ENCODE measurements around the gene UGT1A5.

Gene UGT1A5

GRCh38 chr2:233764264-233764663 lies 51.6 kb downstream of the UGT1A5 start:
- no peaks in the 10 kb centered on the region for H3K4me1 ChIP-seq (ENCODE audit: control insufficient read depth, insufficient read depth, low read length)
- H3K9me3 ChIP-seq (ENCODE audit: control insufficient read depth, insufficient read depth, low read length) = 0 out of 2 replicates have a peak, but pooled peaks cover 7% of the 10 kb centered on the region
- no peaks in the 10 kb centered on the region for H3K36me3 ChIP-seq (ENCODE audit: control insufficient read depth, insufficient read depth, low read length)
- H3K27ac ChIP-seq (ENCODE audit: low read depth, low read length) = no peak overlapping the region
- no peak overlapping the region for H3K9ac ChIP-seq (ENCODE audit: low read depth, low read length)
- no peaks in the 10 kb centered on the region for H3K27me3 ChIP-seq (ENCODE audit: control insufficient read depth, insufficient read depth, low read length)
- no peak overlapping the region for H3K4me3 ChIP-seq (ENCODE audit: low read depth, low read length)

DNA sequence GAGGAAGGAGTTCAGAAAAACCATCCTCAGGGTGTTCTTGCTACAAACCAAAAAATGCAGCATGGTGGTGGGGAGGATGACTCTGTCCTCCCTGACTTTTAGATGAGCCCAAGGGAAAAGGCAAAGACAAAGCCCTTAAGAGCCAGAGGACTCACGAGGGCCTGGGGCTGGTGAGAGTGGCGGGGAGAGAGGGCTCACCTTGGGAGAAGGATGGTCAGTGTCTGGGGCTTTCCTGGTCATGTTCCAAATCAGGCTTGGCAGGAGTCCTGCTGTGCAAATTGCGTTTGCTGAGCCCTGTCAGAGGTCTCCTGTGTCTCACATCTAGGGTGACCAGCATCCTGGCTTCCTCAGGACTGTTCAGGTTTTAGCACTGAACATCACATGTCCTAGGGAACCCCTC lies 52.1 kb downstream of the UGT1A5 start:
- no peak overlapping the region for H3K27ac ChIP-seq (ENCODE audit: low read depth, low read length)
- no peaks in the 10 kb centered on the region for H3K4me1 ChIP-seq (ENCODE audit: control insufficient read depth, insufficient read depth, low read length)
- H3K36me3 ChIP-seq (ENCODE audit: control insufficient read depth, insufficient read depth, low read length) = no peaks in the 10 kb centered on the region
- H3K9me3 ChIP-seq (ENCODE audit: control insufficient read depth, insufficient read depth, low read length) = 0 out of 2 replicates have a peak, but pooled peaks cover 7% of the 10 kb centered on the region
- no peak overlapping the region for H3K9ac ChIP-seq (ENCODE audit: low read depth, low read length)
- H3K4me3 ChIP-seq (ENCODE audit: low read depth, low read length) = no peak overlapping the region
- no peaks in the 10 kb centered on the region for H3K27me3 ChIP-seq (ENCODE audit: control insufficient read depth, insufficient read depth, low read length)

GRCh38 chr2:233766416-233766815 lies 53.7 kb downstream of the UGT1A5 start:
- H3K4me1 ChIP-seq (ENCODE audit: control insufficient read depth, insufficient read depth, low read length) = no peaks in the 10 kb centered on the region
- H3K36me3 ChIP-seq (ENCODE audit: control insufficient read depth, insufficient read depth, low read length) = no peaks in the 10 kb centered on the region
- H3K4me3 ChIP-seq (ENCODE audit: low read depth, low read length) = no peak overlapping the region
- H3K27ac ChIP-seq (ENCODE audit: low read depth, low read length) = no peak overlapping the region
- H3K9me3 ChIP-seq (ENCODE audit: control insufficient read depth, insufficient read depth, low read length) = no peaks in the 10 kb centered on the region
- no peak overlapping the region for H3K9ac ChIP-seq (ENCODE audit: low read depth, low read length)
- H3K27me3 ChIP-seq (ENCODE audit: control insufficient read depth, insufficient read depth, low read length) = no peaks in the 10 kb centered on the region

DNA sequence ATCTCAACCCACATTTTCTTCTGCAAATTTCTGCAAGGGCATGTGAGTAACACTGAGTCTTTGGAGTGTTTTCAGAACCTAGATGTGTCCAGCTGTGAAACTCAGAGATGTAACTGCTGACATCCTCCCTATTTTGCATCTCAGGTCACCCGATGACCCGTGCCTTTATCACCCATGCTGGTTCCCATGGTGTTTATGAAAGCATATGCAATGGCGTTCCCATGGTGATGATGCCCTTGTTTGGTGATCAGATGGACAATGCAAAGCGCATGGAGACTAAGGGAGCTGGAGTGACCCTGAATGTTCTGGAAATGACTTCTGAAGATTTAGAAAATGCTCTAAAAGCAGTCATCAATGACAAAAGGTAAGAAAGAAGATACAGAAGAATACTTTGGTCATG lies 55.4 kb downstream of the UGT1A5 start:
- Histone ChIP-seq H3K4me1 (ENCODE audit: control insufficient read depth, insufficient read depth, low read length) (no peaks in the 10 kb centered on the region), H3K9me3 (ENCODE audit: control insufficient read depth, insufficient read depth, low read length) (no peaks in the 10 kb centered on the region), H3K36me3 (ENCODE audit: control insufficient read depth, insufficient read depth, low read length) (no peaks in the 10 kb centered on the region), H3K27ac (ENCODE audit: low read depth, low read length) (no peak overlapping the region), H3K9ac (ENCODE audit: low read depth, low read length) (no peak overlapping the region), H3K27me3 (ENCODE audit: control insufficient read depth, insufficient read depth, low read length) (no peaks in the 10 kb centered on the region), H3K4me3 (ENCODE audit: low read depth, low read length) (no peak overlapping the region)

DNA sequence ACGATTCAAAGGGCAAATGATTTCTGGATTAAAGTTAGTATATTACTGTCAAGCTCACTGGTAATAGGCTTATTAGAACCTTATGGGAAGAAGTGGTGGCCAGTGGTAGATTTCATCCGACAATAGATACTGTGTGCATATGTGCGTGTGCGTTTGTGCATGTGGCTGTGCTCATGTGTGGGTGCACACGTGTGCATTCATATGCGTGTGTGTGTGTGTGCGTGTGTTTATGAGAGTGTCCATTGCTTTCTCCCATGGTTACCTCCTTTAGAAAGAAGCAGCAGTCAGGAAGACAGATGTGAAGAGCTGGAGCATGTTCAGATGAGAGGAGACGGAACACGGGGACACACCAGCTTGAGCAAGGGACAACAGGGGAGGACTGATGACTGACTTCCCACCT lies 56.6 kb downstream of the UGT1A5 start:
- Histone ChIP-seq H3K9ac (ENCODE audit: low read depth, low read length) (no peak overlapping the region), H3K36me3 (ENCODE audit: control insufficient read depth, insufficient read depth, low read length) (no peaks in the 10 kb centered on the region), H3K4me1 (ENCODE audit: control insufficient read depth, insufficient read depth, low read length) (no peaks in the 10 kb centered on the region), H3K27ac (ENCODE audit: low read depth, low read length) (no peak overlapping the region), H3K27me3 (ENCODE audit: control insufficient read depth, insufficient read depth, low read length) (no peaks in the 10 kb centered on the region), H3K4me3 (ENCODE audit: low read depth, low read length) (no peak overlapping the region), H3K9me3 (ENCODE audit: control insufficient read depth, insufficient read depth, low read length) (no peaks in the 10 kb centered on the region)

- Histone ChIP-seq H3K9me3 (ENCODE audit: control insufficient read depth, insufficient read depth, low read length) (peaks cover 13% of the 10 kb centered on the region), H3K9ac (ENCODE audit: low read depth, low read length) (no peak overlapping the region), H3K36me3 (ENCODE audit: control insufficient read depth, insufficient read depth, low read length) (no peaks in the 10 kb centered on the region), H3K27me3 (ENCODE audit: control insufficient read depth, insufficient read depth, low read length) (no peaks in the 10 kb centered on the region), H3K4me3 (ENCODE audit: low read depth, low read length) (no peak overlapping the region), H3K27ac (ENCODE audit: low read depth, low read length) (no peak overlapping the region), H3K4me1 (ENCODE audit: control insufficient read depth, insufficient read depth, low read length) (no peaks in the 10 kb centered on the region)
These were observed 59.4 kb downstream of the UGT1A5 start for GRCh38 chr2:233772153-233772552.

- Histone ChIP-seq H3K27ac (ENCODE audit: low read depth, low read length) (no peak overlapping the region), H3K9me3 (ENCODE audit: control insufficient read depth, insufficient read depth, low read length) (peaks cover 17% of the 10 kb centered on the region), H3K9ac (ENCODE audit: low read depth, low read length) (no peak overlapping the region), H3K27me3 (ENCODE audit: control insufficient read depth, insufficient read depth, low read length) (no peaks in the 10 kb centered on the region), H3K4me1 (ENCODE audit: control insufficient read depth, insufficient read depth, low read length) (no peaks in the 10 kb centered on the region), H3K36me3 (ENCODE audit: control insufficient read depth, insufficient read depth, low read length) (no peaks in the 10 kb centered on the region), H3K4me3 (ENCODE audit: low read depth, low read length) (no peak overlapping the region)
These were observed 59.9 kb downstream of the UGT1A5 start for GRCh38 chr2:233772583-233772982.

DNA sequence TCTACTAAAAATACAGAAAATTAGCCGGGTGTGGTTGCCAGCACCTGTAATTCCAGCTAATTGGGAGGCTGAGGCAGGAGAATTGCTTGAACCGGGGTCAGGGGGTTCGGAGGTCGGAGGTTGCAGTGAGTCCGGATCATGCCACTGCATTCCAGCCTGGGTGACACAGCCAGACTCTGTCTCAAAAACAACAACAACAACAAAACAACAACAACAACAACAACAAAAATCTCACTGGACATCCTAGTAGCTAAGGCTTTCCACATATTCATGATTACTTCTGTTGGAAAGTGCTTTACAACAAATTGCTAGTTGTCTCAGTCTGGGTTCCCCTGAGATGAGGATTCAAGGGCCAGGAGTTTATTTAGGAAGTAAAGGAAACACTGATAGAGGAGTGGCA lies 61.1 kb downstream of the UGT1A5 start:
- Histone ChIP-seq H3K9ac (ENCODE audit: low read depth, low read length) (no peak overlapping the region), H3K9me3 (ENCODE audit: control insufficient read depth, insufficient read depth, low read length) (peaks cover 17% of the 10 kb centered on the region), H3K27ac (ENCODE audit: low read depth, low read length) (no peak overlapping the region), H3K36me3 (ENCODE audit: control insufficient read depth, insufficient read depth, low read length) (no peaks in the 10 kb centered on the region), H3K27me3 (ENCODE audit: control insufficient read depth, insufficient read depth, low read length) (no peaks in the 10 kb centered on the region), H3K4me1 (ENCODE audit: control insufficient read depth, insufficient read depth, low read length) (no peaks in the 10 kb centered on the region), H3K4me3 (ENCODE audit: low read depth, low read length) (no peak overlapping the region)

- Histone ChIP-seq H3K27ac (ENCODE audit: low read depth, low read length) (no peak overlapping the region), H3K4me3 (ENCODE audit: low read depth, low read length) (no peak overlapping the region), H3K9ac (ENCODE audit: low read depth, low read length) (no peak overlapping the region), H3K9me3 (ENCODE audit: control insufficient read depth, insufficient read depth, low read length) (peaks cover 24% of the 10 kb centered on the region), H3K36me3 (ENCODE audit: control insufficient read depth, insufficient read depth, low read length) (no peaks in the 10 kb centered on the region), H3K27me3 (ENCODE audit: control insufficient read depth, insufficient read depth, low read length) (no peaks in the 10 kb centered on the region), H3K4me1 (ENCODE audit: control insufficient read depth, insufficient read depth, low read length) (no peaks in the 10 kb centered on the region)
These were observed 62.7 kb downstream of the UGT1A5 start for GRCh38 chr2:233775414-233775813.

DNA sequence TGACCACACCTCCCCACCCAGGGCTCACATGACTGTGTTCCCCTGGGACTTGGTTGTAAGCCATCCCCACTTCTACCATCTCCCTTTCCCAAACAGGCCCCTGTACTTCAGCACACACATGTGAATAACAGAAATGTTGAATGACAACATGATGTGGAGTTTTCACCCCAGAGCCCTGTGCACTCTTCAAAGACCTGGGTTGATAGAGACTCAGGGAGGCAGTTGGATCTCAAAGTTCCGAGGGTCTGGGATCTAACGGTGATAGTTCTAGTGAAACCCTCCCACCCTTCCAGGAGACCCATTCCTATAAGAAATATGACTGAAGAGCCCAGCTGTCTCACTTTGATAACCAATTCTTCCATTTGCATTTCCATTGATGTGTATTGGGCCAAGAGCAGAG lies 65.3 kb downstream of the UGT1A5 start, which contains the start of gene MROH2A:
Gene MROH2A (plus strand): TSS at position 301 of the 400 bp plus-strand sequence. CDS start 1,029 bp downstream, outside the sequence.
- H3K27me3 ChIP-seq (ENCODE audit: control insufficient read depth, insufficient read depth, low read length) = no peaks in the 10 kb centered on the region
- peaks cover 26% of the 10 kb centered on the region for H3K9me3 ChIP-seq (ENCODE audit: control insufficient read depth, insufficient read depth, low read length)
- H3K36me3 ChIP-seq (ENCODE audit: control insufficient read depth, insufficient read depth, low read length) = no peaks in the 10 kb centered on the region
- no peak within 1 kb of the TSS for H3K9ac ChIP-seq (ENCODE audit: low read depth, low read length)
- H3K27ac ChIP-seq (ENCODE audit: low read depth, low read length) = no peak within 1 kb of the TSS
- no peaks in the 10 kb centered on the region for H3K4me1 ChIP-seq (ENCODE audit: control insufficient read depth, insufficient read depth, low read length)
- no peak within 1 kb of the TSS for H3K4me3 ChIP-seq (ENCODE audit: low read depth, low read length)

DNA sequence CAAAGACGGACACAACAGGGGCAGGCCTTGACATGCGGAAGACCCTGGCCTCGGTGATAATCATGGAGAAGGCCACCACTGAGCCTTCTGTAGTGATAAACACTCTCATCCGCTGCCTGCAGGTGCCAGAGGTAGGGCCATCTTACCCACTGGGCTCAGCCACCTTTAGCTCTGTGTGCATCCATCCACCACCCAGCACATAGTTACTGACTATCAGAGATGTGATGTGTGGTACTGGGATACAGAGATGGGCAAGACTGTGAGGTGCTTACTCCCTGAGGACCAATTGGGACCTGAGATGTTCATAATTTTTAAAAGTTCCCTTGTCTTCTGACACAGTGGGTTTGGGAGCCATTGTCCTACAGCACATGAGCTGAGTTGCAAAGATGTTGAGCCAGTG lies 67.0 kb downstream of the UGT1A5 start:
- H3K4me1 ChIP-seq (ENCODE audit: control insufficient read depth, insufficient read depth, low read length) = no peaks in the 10 kb centered on the region
- H3K27ac ChIP-seq (ENCODE audit: low read depth, low read length) = no peak overlapping the region
- H3K4me3 ChIP-seq (ENCODE audit: low read depth, low read length) = no peak overlapping the region

DNA sequence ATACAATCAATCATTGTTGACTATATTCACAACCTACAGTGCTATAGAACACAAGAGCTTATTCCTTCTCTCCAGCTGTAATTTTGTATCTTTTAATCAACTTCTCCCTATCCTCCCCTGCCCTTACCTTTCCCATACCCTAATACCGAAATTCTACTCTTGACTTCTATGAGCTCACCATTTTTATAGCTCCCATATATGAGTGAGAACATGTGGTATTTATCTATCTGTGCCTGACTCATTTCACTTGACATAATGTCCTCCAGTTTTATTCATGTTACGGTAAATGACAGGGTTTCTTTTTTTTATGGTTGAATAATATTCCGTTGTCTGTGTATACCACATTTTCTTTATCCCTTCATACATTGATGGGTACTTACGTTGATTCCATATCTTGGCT lies 68.1 kb downstream of the UGT1A5 start:
- no peaks in the 10 kb centered on the region for H3K36me3 ChIP-seq (ENCODE audit: control insufficient read depth, insufficient read depth, low read length)
- no peak overlapping the region for H3K9ac ChIP-seq (ENCODE audit: low read depth, low read length)
- no peak overlapping the region for H3K4me3 ChIP-seq (ENCODE audit: low read depth, low read length)
- peaks cover 21% of the 10 kb centered on the region for H3K9me3 ChIP-seq (ENCODE audit: control insufficient read depth, insufficient read depth, low read length)
- no peaks in the 10 kb centered on the region for H3K27me3 ChIP-seq (ENCODE audit: control insufficient read depth, insufficient read depth, low read length)
- no peak overlapping the region for H3K27ac ChIP-seq (ENCODE audit: low read depth, low read length)
- H3K4me1 ChIP-seq (ENCODE audit: control insufficient read depth, insufficient read depth, low read length) = no peaks in the 10 kb centered on the region

More for the DNA sequence above, 67.0 kb downstream of the UGT1A5 start:
- no peaks in the 10 kb centered on the region for H3K36me3 ChIP-seq (ENCODE audit: control insufficient read depth, insufficient read depth, low read length)
- H3K27me3 ChIP-seq (ENCODE audit: control insufficient read depth, insufficient read depth, low read length) = no peaks in the 10 kb centered on the region
- H3K9me3 ChIP-seq (ENCODE audit: control insufficient read depth, insufficient read depth, low read length) = peaks cover 26% of the 10 kb centered on the region
- no peak overlapping the region for H3K9ac ChIP-seq (ENCODE audit: low read depth, low read length)

Measured in HUES48 (cell line).